Thoracic aorta (tissue), 2 donors: ENCODE data around the gene AHNAK2. TPM values are rescaled to one million over a fixed set of nuclear protein-coding genes. Genes with fewer than 3 reads are reported as not detected.
A peak's percentile ranks its signal among the peaks of the same experiment; 100 is the strongest.

Experiments
- ATAC-seq: fragments of 150-250 bp; one replicate; pipeline ENCODE4 v1.8.0; 2017; ENCODE audit warnings: low read depth; ENCODE audit not compliant: insufficient number of reproducible peaks, low FRiP score
- DNase-seq: peaks from one replicate; pipeline ENCODE4 v3.0.0-alpha.2; 2020; ENCODE audit warnings: low spot score
- H3K27ac ChIP-seq, 2 donors: fragments of 200-600 bp; sonication (generic); 1 replicate in 1 of 2; 2 replicates in 1 of 2; pipeline ENCODE4 v1.5.1; 2016; ENCODE audit warnings: mild to moderate bottlenecking in 2 of 2, moderate library complexity in 2 of 2
- H3K27me3 ChIP-seq: fragments of 200-600 bp; sonication (generic); replicated peaks from 2 replicates; pipeline ENCODE4 v1.6.0; 2016; ENCODE audit warnings: mild to moderate bottlenecking; ENCODE audit not compliant: insufficient read depth
- H3K36me3 ChIP-seq: fragments of 200-600 bp; sonication (generic); one replicate; pipeline ENCODE4 v1.5.1; 2016
- H3K4me1 ChIP-seq, 2 donors: fragments of 200-600 bp; sonication (generic); 1 replicate in 1 of 2; 2 replicates in 1 of 2; pipeline versions ENCODE4 v1.5.1 to v1.6.0; 2016; ENCODE audit warnings: low read depth in 2 of 2, mild to moderate bottlenecking in 1 of 2; ENCODE audit not compliant: control insufficient read depth in 1 of 2
- H3K4me3 ChIP-seq: fragments of 200-600 bp; sonication (generic); 2 replicates; pipeline ENCODE4 v1.5.1; 2016; ENCODE audit warnings: mild to moderate bottlenecking
- H3K9me3 ChIP-seq: fragments of 200-600 bp; sonication (generic); 2 replicates; pipeline ENCODE4 v1.5.1; 2016
- total RNA-seq, 2 donors: library from RNA; depleted of rRNA; stranded (reverse); fragments of >200 nt; gene quantifications; one replicate each; pipeline versions ENCODE4 v1.1.0 to v1.2.3, GENCODE V29; 2016
- TF ChIP-seq, protein P1 (sequence below): fragments of 200-600 bp; sonication (generic); IDR thresholded peaks from one replicate; pipeline ENCODE4 v1.5.1; 2019; ENCODE audit warnings: antibody characterized with exemption

AHNAK2 gene
- total RNA-seq, 2 donors from 2014 or later: 22.6 to 47.8 TPM

DNA sequence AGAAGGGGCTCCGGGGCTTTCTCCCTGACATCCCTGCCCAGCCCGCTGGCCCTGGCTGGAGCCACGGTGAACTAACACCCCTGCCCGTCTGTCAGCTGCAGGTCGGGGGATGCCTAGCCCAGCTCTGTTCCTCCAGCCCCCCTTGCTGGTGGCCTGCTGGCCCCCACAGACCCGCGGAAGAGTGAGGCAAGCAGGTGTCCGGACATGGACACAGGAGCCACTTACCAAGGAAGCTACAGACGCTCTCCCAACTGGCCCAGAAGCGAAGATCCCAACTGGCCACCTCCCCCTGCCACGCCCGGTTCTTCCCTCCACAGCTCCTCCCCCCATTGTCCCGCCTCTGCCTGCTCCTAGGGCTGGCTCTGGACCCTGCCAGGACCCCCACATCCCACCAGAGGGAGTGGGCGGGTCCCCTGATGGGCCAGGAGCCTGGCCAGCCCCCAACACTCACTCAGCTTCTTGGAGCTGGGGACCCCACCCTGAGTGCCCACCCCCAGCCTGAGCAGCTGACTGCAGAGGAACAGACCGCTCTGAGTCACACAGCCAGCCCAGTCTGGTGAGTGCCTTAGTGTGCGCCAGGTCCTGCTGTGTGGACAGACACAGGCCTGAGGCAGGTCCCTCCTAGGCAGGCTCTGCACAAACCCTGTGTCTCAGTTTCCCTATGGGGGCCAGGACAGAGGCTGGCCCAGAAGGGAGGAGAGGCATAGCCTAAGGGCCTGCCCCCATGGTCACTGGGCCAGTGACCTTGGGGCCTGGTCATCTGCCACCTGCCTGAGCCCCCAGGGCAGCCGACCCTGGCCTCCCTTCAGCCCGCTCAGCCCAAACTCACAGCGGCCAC, 7.7 kb downstream of the AHNAK2 start:
- peaks cover 26 to 73% of the 10 kb centered on the region in 2 donors for H3K4me1 ChIP-seq
- ATAC-seq: no peak
- H3K27ac ChIP-seq: peak overlapping the region in 1 of 2 donors; percentile 94
- H3K9me3 ChIP-seq: no peaks in the 10 kb centered on the region
- TF ChIP-seq, protein P1, sequence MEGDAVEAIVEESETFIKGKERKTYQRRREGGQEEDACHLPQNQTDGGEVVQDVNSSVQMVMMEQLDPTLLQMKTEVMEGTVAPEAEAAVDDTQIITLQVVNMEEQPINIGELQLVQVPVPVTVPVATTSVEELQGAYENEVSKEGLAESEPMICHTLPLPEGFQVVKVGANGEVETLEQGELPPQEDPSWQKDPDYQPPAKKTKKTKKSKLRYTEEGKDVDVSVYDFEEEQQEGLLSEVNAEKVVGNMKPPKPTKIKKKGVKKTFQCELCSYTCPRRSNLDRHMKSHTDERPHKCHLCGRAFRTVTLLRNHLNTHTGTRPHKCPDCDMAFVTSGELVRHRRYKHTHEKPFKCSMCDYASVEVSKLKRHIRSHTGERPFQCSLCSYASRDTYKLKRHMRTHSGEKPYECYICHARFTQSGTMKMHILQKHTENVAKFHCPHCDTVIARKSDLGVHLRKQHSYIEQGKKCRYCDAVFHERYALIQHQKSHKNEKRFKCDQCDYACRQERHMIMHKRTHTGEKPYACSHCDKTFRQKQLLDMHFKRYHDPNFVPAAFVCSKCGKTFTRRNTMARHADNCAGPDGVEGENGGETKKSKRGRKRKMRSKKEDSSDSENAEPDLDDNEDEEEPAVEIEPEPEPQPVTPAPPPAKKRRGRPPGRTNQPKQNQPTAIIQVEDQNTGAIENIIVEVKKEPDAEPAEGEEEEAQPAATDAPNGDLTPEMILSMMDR: no peak
- no peak overlapping the region for H3K4me3 ChIP-seq
- H3K27me3 ChIP-seq: no peaks in the 10 kb centered on the region
- no peaks in the 10 kb centered on the region for H3K36me3 ChIP-seq
- DNase-seq: no peak

DNA sequence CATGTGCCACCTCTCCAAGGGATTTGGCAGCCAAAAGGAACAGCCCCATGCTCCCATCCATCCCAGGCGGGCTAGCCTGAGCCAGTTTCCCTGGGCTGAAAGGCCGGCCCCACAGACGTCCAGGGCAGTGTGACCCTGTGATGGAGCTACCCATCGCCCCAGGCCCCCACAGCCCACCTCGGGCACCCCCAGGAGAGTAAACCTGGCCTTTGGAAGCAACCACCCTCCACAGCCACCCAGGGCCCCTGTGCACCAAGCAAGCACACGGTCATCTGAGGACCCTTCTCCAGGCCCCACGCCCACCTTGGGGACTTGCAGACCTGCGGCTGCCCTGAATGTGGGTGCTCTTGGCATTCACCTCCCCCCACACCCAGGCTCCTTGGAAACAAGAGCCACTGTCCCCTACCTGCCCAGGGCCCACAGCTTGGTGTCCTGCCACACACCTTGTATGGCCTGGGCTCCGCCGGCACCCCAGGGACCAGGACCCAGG, 8.4 kb downstream of the AHNAK2 start:
- H3K27ac ChIP-seq: peak overlapping the region in 1 of 2 donors; percentile 94

DNA sequence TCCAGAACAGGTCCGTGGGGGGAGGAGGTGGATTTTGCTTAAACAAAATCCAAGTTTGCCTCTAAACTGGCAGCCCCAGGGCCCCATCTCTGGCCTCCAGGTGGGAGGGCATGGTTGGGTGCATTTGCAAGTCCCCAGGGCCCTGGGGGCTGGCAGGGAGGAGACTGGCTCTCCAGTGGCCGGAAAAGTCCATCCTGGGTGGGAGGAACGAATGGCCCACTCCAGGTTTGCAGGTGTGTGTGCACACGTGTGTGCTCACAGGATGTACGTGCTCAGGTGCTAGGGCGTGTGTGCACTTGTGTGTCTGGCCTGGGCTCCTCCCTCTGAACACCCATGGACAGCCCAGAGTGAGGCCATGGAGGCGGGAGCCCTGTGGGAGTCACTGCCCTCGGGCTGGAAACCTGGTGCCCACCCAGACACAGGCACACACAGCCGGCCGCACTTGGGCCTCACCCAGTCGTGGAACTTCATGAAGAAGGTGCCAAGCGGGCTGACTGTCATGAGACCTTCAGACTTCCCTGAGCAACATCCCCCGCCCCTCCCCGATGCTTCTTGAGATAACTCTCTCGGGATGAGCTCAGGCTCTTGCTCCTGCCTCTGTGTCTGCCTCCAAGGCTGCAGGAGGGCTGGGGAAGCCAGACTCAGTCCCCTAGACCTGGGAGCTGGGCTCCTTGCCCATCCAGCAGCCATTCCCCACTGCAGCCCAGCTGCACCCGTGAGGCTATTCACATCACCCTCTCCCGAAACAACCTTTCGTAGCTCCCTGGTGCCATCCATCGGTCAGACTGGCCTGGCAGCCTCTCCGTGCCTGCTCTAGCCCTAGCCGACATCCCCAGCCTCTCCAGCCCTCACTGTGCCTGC, 9.4 kb downstream of the AHNAK2 start:
- H3K27ac ChIP-seq: peak overlapping the region; percentile 70 to 94
- DNase-seq (no peak), ATAC-seq (no peak)
- peak overlapping the region; percentile 54 for H3K4me3 ChIP-seq
- H3K9me3 ChIP-seq: no peaks in the 10 kb centered on the region
- TF ChIP-seq, protein P1: no peak
- H3K4me1 ChIP-seq: peaks cover 16 to 56% of the 10 kb centered on the region in 2 donors
- H3K36me3 ChIP-seq: no peaks in the 10 kb centered on the region
- H3K27me3 ChIP-seq: no peaks in the 10 kb centered on the region

More for the DNA sequence above, 8.4 kb downstream of the AHNAK2 start:
- Histone ChIP-seq H3K4me3 (no peak overlapping the region), H3K9me3 (no peaks in the 10 kb centered on the region), H3K27me3 (no peaks in the 10 kb centered on the region), H3K36me3 (no peaks in the 10 kb centered on the region), H3K4me1 (peaks cover 25 to 67% of the 10 kb centered on the region in 2 donors)
- no peak for ATAC-seq
- TF ChIP-seq, protein P1: no peak
- DNase-seq: no peak

DNA sequence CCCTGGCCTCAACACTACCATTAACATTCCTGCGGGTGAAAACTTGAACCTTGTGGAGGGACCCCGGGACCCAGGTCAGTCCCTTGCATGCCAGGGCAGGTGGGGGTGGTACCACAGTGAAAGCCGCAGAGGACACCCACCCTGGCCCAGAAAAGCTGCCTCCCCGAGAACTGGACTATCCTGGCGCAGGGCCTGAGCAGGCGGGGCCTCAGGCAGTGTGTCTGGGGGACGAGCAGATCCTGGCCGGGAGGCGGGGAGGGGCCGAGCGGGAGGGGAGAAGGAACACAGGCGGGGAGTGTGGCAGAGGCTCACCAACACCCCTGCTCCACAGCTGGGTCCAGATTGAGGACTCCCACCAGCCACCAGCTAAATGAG, 10.0 kb downstream of the AHNAK2 start:
- peaks cover 16 to 50% of the 10 kb centered on the region in 2 donors for H3K4me1 ChIP-seq
- H3K4me3 ChIP-seq: peak overlapping the region; percentile 54
- H3K9me3 ChIP-seq: no peaks in the 10 kb centered on the region
- TF ChIP-seq, protein P1: no peak
- no peaks in the 10 kb centered on the region for H3K36me3 ChIP-seq
- no peak for ATAC-seq
- DNase-seq: no peak
- H3K27ac ChIP-seq: peak overlapping the region; percentile 70 to 94
- H3K27me3 ChIP-seq: no peaks in the 10 kb centered on the region
